Right renal cortex interstitium (tissue), 3 donors: ENCODE data around the gene MAF. TPM values are rescaled to one million over a fixed set of nuclear protein-coding genes. Genes with fewer than 3 reads are reported as not detected.

Source experiments
- DNase-seq, 3 donors: peaks; one replicate each; pipeline ENCODE4 v3.0.0-alpha.2; 2013; ENCODE audit warnings: low read depth in 3 of 3, low spot score in 2 of 3
- polyA plus RNA-seq, 3 donors: library from polyadenylated mRNA; unstranded; fragments of 120-200 nt; gene quantifications; one replicate each; pipeline ENCODE4 v1.2.1, GENCODE V29; 2013; ENCODE audit not compliant: insufficient read length in 3 of 3

MAF gene
- polyA plus RNA-seq, 3 donors = 38.2 to 47.0 (median 44.6) TPM

- no peak for DNase-seq
Observed at GRCh38 chr16:79550373-79550772, 50.2 kb downstream of the MAF start.

- no peak for DNase-seq
Observed at GRCh38 chr16:79547085-79547484, 53.5 kb downstream of the MAF start.
